ENCODE data around the gene SIL1.

The SIL1 gene

DNA sequence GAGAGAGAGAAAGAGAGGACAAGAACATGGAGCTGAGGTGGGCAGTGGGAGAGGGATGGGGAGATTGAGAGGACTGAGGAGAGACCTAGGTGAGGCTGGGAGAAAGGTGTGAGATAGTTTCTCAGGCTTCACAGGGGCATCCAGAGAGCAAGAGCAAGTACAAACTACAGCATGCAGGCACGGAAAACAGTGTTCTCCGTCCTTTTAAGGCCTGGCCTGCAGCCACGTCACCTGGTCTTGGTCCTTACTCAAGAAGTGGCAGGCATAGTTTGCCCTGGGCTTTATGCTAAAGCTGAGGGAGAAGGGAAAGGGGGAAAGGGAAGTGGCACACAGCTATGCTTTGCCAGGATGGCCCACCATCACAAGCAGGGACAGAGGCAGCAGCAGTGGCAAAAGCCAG lies 65.7 kb downstream of the SIL1 start:
- Histone ChIP-seq H3K27ac (no peak overlapping the region), H3K27me3 (no peaks in the 10 kb centered on the region), H3K36me3 (peaks cover 3% of the 10 kb centered on the region; the same call in 1 of the 2 replicates), H3K4me2 (no peak overlapping the region), H3K4me1 (no peaks in the 10 kb centered on the region), H3K4me3 (no peak overlapping the region), H3K9ac (no peak overlapping the region), H3K9me3 (no peaks in the 10 kb centered on the region), H4K20me1 (peaks cover 15% of the 10 kb centered on the region; the same call in 1 of the 2 replicates)
- no peak for TF ChIP-seq Cebpa-rat (IDR thresholded peaks at IDR 0.05)

GRCh38 chr5:139131921-139132432 lies 66.2 kb downstream of the SIL1 start:
- H3K27ac ChIP-seq, result no peak overlapping the region
- peaks cover 8% of the 10 kb centered on the region; the same call in 1 of the 2 replicates for H3K36me3 ChIP-seq
- H3K9me3 ChIP-seq, result no peaks in the 10 kb centered on the region
- no peak overlapping the region for H3K4me3 ChIP-seq
- no peak overlapping the region for H3K4me2 ChIP-seq
- H4K20me1 ChIP-seq, result peaks cover 15% of the 10 kb centered on the region; the same call in 1 of the 2 replicates
- no peaks in the 10 kb centered on the region for H3K27me3 ChIP-seq
- no peaks in the 10 kb centered on the region for H3K4me1 ChIP-seq
- no peak overlapping the region for H3K9ac ChIP-seq
- TF ChIP-seq Cebpa-rat (IDR thresholded peaks at IDR 0.05), result no peak

DNA sequence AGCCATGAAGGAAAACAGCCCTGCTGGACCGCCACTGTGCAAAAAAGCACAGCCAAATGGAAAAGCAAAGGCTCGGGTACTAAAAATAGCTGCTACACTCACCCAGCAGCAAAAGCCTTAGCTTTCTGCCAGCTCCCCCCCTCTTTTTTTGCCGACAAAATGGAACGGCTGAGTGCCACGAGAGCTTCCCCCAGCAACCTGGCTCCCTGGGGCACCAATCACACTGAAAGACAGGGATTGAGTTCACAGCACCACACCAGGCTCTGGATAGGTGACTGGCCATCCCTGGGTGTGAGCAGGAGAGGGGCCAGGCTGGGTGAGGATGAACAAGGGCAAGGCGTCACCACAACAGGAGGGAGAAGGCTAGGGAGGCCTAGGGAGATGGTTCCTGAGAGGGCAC lies 66.7 kb downstream of the SIL1 start:
- Histone ChIP-seq H4K20me1 (peaks cover 15% of the 10 kb centered on the region; the same call in 1 of the 2 replicates), H3K4me3 (no peak overlapping the region), H3K9me3 (no peaks in the 10 kb centered on the region), H3K27ac (no peak overlapping the region), H3K27me3 (no peaks in the 10 kb centered on the region), H3K9ac (no peak overlapping the region), H3K4me2 (no peak overlapping the region), H3K4me1 (no peaks in the 10 kb centered on the region), H3K36me3 (peaks cover 13% of the 10 kb centered on the region; the same call in 1 of the 2 replicates)
- TF ChIP-seq Cebpa-rat (IDR thresholded peaks at IDR 0.05), result no peak

GRCh38 chr5:139131062-139131461 lies 67.1 kb downstream of the SIL1 start:
- no peaks in the 10 kb centered on the region for H3K27me3 ChIP-seq
- no peak for TF ChIP-seq Cebpa-rat (IDR thresholded peaks at IDR 0.05)
- no peak overlapping the region for H3K27ac ChIP-seq
- no peak overlapping the region for H3K4me2 ChIP-seq
- H3K4me3 ChIP-seq, result no peak overlapping the region
- no peaks in the 10 kb centered on the region for H3K4me1 ChIP-seq
- no peaks in the 10 kb centered on the region for H3K9me3 ChIP-seq
- H3K9ac ChIP-seq, result no peak overlapping the region
- H4K20me1 ChIP-seq, result peaks cover 15% of the 10 kb centered on the region; the same call in 1 of the 2 replicates
- peaks cover 17% of the 10 kb centered on the region for H3K36me3 ChIP-seq

DNA sequence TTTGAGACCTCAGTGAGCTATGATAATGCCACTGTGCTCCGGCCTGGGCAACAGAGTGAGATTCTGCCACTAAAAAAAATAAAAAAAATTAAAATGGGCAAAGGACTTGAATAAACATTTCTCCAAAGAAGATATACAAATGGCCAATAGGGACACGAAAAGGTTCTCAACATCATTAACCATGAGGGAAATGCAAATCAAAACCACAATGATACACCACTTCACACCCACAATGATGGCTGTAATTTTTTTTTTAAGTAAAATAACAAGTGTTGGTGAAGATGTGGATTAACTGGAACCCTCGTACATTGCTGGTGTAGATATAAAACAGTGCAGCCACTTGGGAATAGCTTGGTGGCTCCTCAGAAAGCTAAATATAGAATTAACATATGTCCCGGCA lies 68.0 kb downstream of the SIL1 start:
- Histone ChIP-seq H3K36me3 (peaks cover 25% of the 10 kb centered on the region), H3K27me3 (no peaks in the 10 kb centered on the region), H3K4me1 (no peaks in the 10 kb centered on the region), H3K9ac (no peak overlapping the region), H3K4me2 (no peak overlapping the region), H4K20me1 (peaks cover 15% of the 10 kb centered on the region; the same call in 1 of the 2 replicates), H3K27ac (no peak overlapping the region), H3K9me3 (no peaks in the 10 kb centered on the region), H3K4me3 (no peak overlapping the region)
- TF ChIP-seq Cebpa-rat (IDR thresholded peaks at IDR 0.05), result no peak

GRCh38 chr5:139126711-139127111 lies 71.5 kb downstream of the SIL1 start:
- Histone ChIP-seq H3K4me1 (no peaks in the 10 kb centered on the region), H3K9ac (no peak overlapping the region), H3K27me3 (no peaks in the 10 kb centered on the region), H3K9me3 (no peaks in the 10 kb centered on the region), H4K20me1 (peaks cover 6% of the 10 kb centered on the region; the same call in 1 of the 2 replicates), H3K27ac (no peak overlapping the region), H3K4me2 (no peak overlapping the region), H3K4me3 (no peak overlapping the region), H3K36me3 (peaks cover 36% of the 10 kb centered on the region)
- no peak for TF ChIP-seq Cebpa-rat (IDR thresholded peaks at IDR 0.05)

DNA sequence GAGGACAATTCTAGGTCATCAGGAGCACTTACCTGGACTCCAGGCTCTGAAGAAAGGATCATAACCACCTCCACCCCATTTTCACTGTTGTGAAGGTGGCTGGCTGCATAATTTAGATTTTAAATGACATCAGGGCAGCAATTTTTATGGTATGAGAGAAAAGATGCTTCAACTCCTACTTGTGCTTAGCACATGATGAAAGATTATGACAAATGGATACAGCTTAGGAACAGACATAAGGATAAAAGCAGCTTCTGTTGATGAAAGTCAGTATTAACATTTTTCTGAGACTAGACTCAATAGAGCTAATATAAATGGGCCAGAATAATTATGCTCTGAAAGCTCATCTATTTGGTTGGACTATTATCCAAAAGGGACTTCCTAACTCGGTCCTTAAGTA lies 72.2 kb downstream of the SIL1 start:
- no peaks in the 10 kb centered on the region for H3K4me1 ChIP-seq
- H3K27me3 ChIP-seq, result no peaks in the 10 kb centered on the region
- H3K9ac ChIP-seq, result no peak overlapping the region
- H4K20me1 ChIP-seq, result no peaks in the 10 kb centered on the region
- H3K4me3 ChIP-seq, result no peak overlapping the region
- H3K27ac ChIP-seq, result no peak overlapping the region
- no peaks in the 10 kb centered on the region for H3K9me3 ChIP-seq
- TF ChIP-seq Cebpa-rat (IDR thresholded peaks at IDR 0.05), result no peak
- H3K4me2 ChIP-seq, result no peak overlapping the region
- peaks cover 43% of the 10 kb centered on the region for H3K36me3 ChIP-seq

GRCh38 chr5:139124774-139125520 lies 73.2 kb downstream of the SIL1 start:
- peaks cover 53% of the 10 kb centered on the region for H3K36me3 ChIP-seq
- H3K27me3 ChIP-seq, result no peaks in the 10 kb centered on the region
- H3K27ac ChIP-seq, result no peak overlapping the region

DNA sequence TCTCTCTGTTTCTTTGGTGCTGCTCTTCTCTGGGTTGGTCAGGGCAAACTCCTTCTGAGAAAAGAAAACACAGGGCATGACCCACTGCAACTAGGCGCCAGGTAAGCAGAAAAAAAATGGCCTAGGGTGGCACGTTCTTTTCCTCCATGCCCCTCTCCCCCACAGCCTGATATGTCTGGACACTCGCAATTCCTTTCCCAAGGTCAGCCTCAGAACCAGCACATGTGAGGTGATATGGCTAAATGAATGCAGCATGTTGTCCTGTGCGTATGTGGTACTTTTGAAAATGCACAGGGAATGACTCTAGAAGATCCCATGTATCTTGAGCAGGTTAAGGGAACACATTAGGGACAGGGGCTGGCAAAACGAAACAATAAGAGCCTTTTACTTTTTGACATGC lies 77.0 kb downstream of the SIL1 start:
- Histone ChIP-seq H3K4me1 (peaks cover 9% of the 10 kb centered on the region), H3K4me2 (no peak overlapping the region), H3K4me3 (no peak overlapping the region), H3K27ac (no peak overlapping the region), H3K9me3 (no peaks in the 10 kb centered on the region), H3K9ac (no peak overlapping the region), H3K36me3 (peaks cover 68% of the 10 kb centered on the region), H4K20me1 (no peaks in the 10 kb centered on the region), H3K27me3 (no peaks in the 10 kb centered on the region)
- TF ChIP-seq Cebpa-rat (IDR thresholded peaks at IDR 0.05), result no peak

More at GRCh38 chr5:139124774-139125520, 73.2 kb downstream of the SIL1 start:
- Histone ChIP-seq H3K4me1 (no peaks in the 10 kb centered on the region), H3K9ac (no peak overlapping the region), H4K20me1 (no peaks in the 10 kb centered on the region), H3K4me3 (no peak overlapping the region), H3K9me3 (no peaks in the 10 kb centered on the region), H3K4me2 (no peak overlapping the region)
- TF ChIP-seq Cebpa-rat (IDR thresholded peaks at IDR 0.05), result no peak

GRCh38 chr5:139120521-139120920 lies 77.6 kb downstream of the SIL1 start:
- Histone ChIP-seq H3K4me2 (no peak overlapping the region), H3K27me3 (no peaks in the 10 kb centered on the region), H3K4me3 (no peak overlapping the region), H3K36me3 (peaks cover 62% of the 10 kb centered on the region), H4K20me1 (no peaks in the 10 kb centered on the region), H3K4me1 (peaks cover 9% of the 10 kb centered on the region), H3K9me3 (no peaks in the 10 kb centered on the region), H3K27ac (no peak overlapping the region), H3K9ac (no peak overlapping the region)
- no peak for TF ChIP-seq Cebpa-rat (IDR thresholded peaks at IDR 0.05)
